ENCODE results near the gene COPS2. TPM values are rescaled to one million over a fixed set of nuclear protein-coding genes. Genes with fewer than 3 reads are reported as not detected.
A peak's percentile ranks its signal among the peaks of the same experiment; 100 is the strongest.

COPS2 gene
- total and polyA plus RNA-seq, 2 of the 13 experiments (the other 11 are each of a cell fraction or from before 2014, with no cell fraction given) = 37.8 to 66.3 TPM

GRCh38 chr15:49145651-49146609, 9.5 kb downstream of the COPS2 start:
- DNase-seq (ENCODE audit: low spot score) = peak; percentile 45
- ChIA-PET CTCF (ENCODE audit: low intra/inter-chr PET ratio, low total read pairs) (interaction anchor here (1.1 to 2.4 kb wide), 2 partner anchors 100 to 284 kb away, joined by 3 to 16 read pairs; partner anchors contain the start of gene SECISBP2L), POLR2A (interaction anchor here (0.9 to 1.5 kb wide), 2 partner anchors 10 to 170 kb away, joined by 3 to 4 read pairs; partner anchors contain the start of gene COPS2)
- 40% methylated on average over 3 of the region's 3 CpGs for WGBS (ENCODE audit: low lambda C conversion rate)
- peak; percentile 63 for ATAC-seq
- intact Hi-C loops (cut with micrococcal nuclease; ENCODE audit: unreplicated experiment) = loop anchor here (1.0 to 2.0 kb wide), 3 partner anchors 100 to 284 kb away; partner anchors contain the start of gene SECISBP2L
- BruUV-seq (replicated peaks) = no TSS peak
- H3K27ac ChIP-seq (ENCODE audit: extremely low read length, insufficient read depth, low read length) = no peak overlapping the region
- H4K20me1 ChIP-seq (ENCODE audit: insufficient read depth, low read length) = peaks cover 38% of the 10 kb centered on the region
- FAIRE-seq = no peak
- no peaks in the 10 kb centered on the region; the same call in 1 of the 2 replicates for H3K4me1 ChIP-seq (ENCODE audit: insufficient read depth, low read length)
- H3K9me3 ChIP-seq (ENCODE audit: low read length) = no peaks in the 10 kb centered on the region
- peaks cover 7 to 40% of the 10 kb centered on the region in 2 experiments for H3K36me3 ChIP-seq (replicated peaks in 1 of 2; ENCODE audit: control insufficient read depth in 1 of 2, insufficient read depth in 2 of 2, low read length in 2 of 2)
- no peak overlapping the region for H2AFZ ChIP-seq (ENCODE audit: low read length)
- H3K4me3 ChIP-seq (replicated peaks in 1 of 3; ENCODE audit: insufficient read depth in 1 of 3, low read depth in 2 of 3, low read length in 3 of 3) = no peak overlapping the region
- no peak overlapping the region for H3K4me2 ChIP-seq (ENCODE audit: low read depth, low read length)
- in situ Hi-C loops (cut with HindIII; ENCODE audit: extremely low pct_ligation_motif_present, low pct_unique_long_range_greater_than_20kb) = loop anchor here (10.0 kb wide), 1 partner anchor 281 kb away; no protein-coding TSS in a partner anchor
- H3K79me2 ChIP-seq (ENCODE audit: insufficient read depth, low read length) = peaks cover 67% of the 10 kb centered on the region
- TF ChIP-seq FOXA1 (IDR thresholded peaks at IDR 0.05) (no peak), FOXA1 (CRISPR knock-in tag; IDR thresholded peaks at IDR 0.05) (no peak), POGZ (CRISPR knock-in tag; IDR thresholded peaks at IDR 0.05) (no peak), ZNF740 (CRISPR knock-in tag; IDR thresholded peaks at IDR 0.05) (no peak), TIGD3 (CRISPR knock-in tag; IDR thresholded peaks at IDR 0.05; ENCODE audit: borderline replicate concordance) (no peak), ZNF34 (CRISPR knock-in tag; IDR thresholded peaks at IDR 0.05; ENCODE audit: borderline replicate concordance) (no peak), STAG1 (CRISPR knock-in tag; IDR thresholded peaks at IDR 0.05) (peak; percentile 62), ZKSCAN8 (CRISPR knock-in tag; IDR thresholded peaks at IDR 0.05; ENCODE audit: borderline replicate concordance) (0 out of 2 replicates have a peak, but pooled peaks have one; percentile 22), NFYC (CRISPR knock-in tag; IDR thresholded peaks at IDR 0.05) (no peak), TFAP4 (IDR thresholded peaks at IDR 0.05; ENCODE audit: borderline replicate concordance, low read depth) (no peak), NCOA2 (CRISPR knock-in tag; IDR thresholded peaks at IDR 0.05) (no peak), ZNF276 (CRISPR knock-in tag; IDR thresholded peaks at IDR 0.05; ENCODE audit: low read depth) (no peak), SIN3A (IDR thresholded peaks at IDR 0.05; ENCODE audit: borderline replicate concordance, low read depth, low read length) (no peak), SMC3 (IDR thresholded peaks at IDR 0.05; ENCODE audit: low read length) (peak; percentile 49), MIXL1 (CRISPR knock-in tag; IDR thresholded peaks at IDR 0.05) (0 out of 2 replicates have a peak, but pooled peaks have one; percentile 14), RAD51 (IDR thresholded peaks at IDR 0.05; ENCODE audit: borderline replicate concordance) (no peak), CTCF (CRISPR knock-in tag; IDR thresholded peaks at IDR 0.05) (peak; percentile 62)
- H3K9ac ChIP-seq (ENCODE audit: insufficient read depth, low read depth, low read length) = no peak overlapping the region
- H3K27me3 ChIP-seq (ENCODE audit: control insufficient read depth in 1 of 2, insufficient read depth in 2 of 2, low read length in 2 of 2) = no peaks in the 10 kb centered on the region

All from HepG2 (cell line).